Neural progenitor cell (in vitro differentiated cells): ENCODE results near the gene PAX6. TPM values are rescaled to one million over a fixed set of nuclear protein-coding genes. Genes with fewer than 3 reads are reported as not detected.

Source experiments
- DNase-seq: peaks from one replicate; pipeline ENCODE4 v3.0.0-alpha.2; 2016; ENCODE audit warnings: low spot score
- H2AFZ ChIP-seq: fragments of 200-600 bp; sonication (generic); replicated peaks from 2 replicates; pipeline ENCODE4 v1.6.1; 2016; ENCODE audit warnings: antibody characterized with exemption
- H3F3A ChIP-seq: fragments of 200-600 bp; sonication (generic); 2 replicates; pipeline ENCODE4 v1.6.1; 2016; ENCODE audit warnings: antibody characterized with exemption, low read depth
- H3K27ac ChIP-seq: fragments of 200-600 bp; sonication (generic); 2 replicates; pipeline ENCODE4 v1.5.1; 2016; ENCODE audit warnings: mild to moderate bottlenecking
- H3K27me3 ChIP-seq: fragments of 200-600 bp; sonication (generic); 2 replicates; pipeline ENCODE4 v1.6.1; 2016; ENCODE audit warnings: mild to moderate bottlenecking, moderate library complexity
- H3K36me3 ChIP-seq: fragments of 200-600 bp; sonication (generic); 2 replicates; pipeline ENCODE4 v1.5.1; 2016
- H3K4me1 ChIP-seq: fragments of 200-600 bp; sonication (generic); 2 replicates; pipeline ENCODE4 v1.6.1; 2016; ENCODE audit warnings: mixed run types
- H3K4me2 ChIP-seq: fragments of 200-600 bp; sonication (generic); 2 replicates; pipeline ENCODE4 v1.6.1; 2016
- H3K4me3 ChIP-seq: fragments of 200-600 bp; sonication (generic); 2 replicates; pipeline ENCODE4 v1.5.1; 2016
- H3K79me2 ChIP-seq: fragments of 200-600 bp; sonication (generic); 2 replicates; pipeline ENCODE4 v1.6.1; 2016; ENCODE audit warnings: low read depth
- H3K9ac ChIP-seq: fragments of 200-600 bp; sonication (generic); 2 replicates; pipeline ENCODE4 v1.6.1; 2016
- H3K9me3 ChIP-seq: fragments of 200-600 bp; sonication (generic); 2 replicates; pipeline ENCODE4 v1.5.1; 2016; ENCODE audit warnings: low read depth
- H4K20me1 ChIP-seq: fragments of 200-600 bp; sonication (generic); 2 replicates; pipeline ENCODE4 v1.6.1; 2016; ENCODE audit warnings: low read depth
- H3K27ac Mint-ChIP-seq: 3 replicates; pipeline ENCODE4 v1.8.0; 2021; ENCODE audit warnings: mixed read lengths
- H3K27me3 Mint-ChIP-seq: 2 replicates; pipeline ENCODE4 v1.8.0; 2022; ENCODE audit warnings: low read depth, mild to moderate bottlenecking, inconsistent platforms, moderate library complexity, mixed read lengths; ENCODE audit not compliant: insufficient read depth
- H3K36me3 Mint-ChIP-seq: 3 replicates; pipeline ENCODE4 v1.8.0; 2021; ENCODE audit warnings: mixed read lengths
- H3K4me1 Mint-ChIP-seq: 3 replicates; pipeline ENCODE4 v1.8.0; 2021; ENCODE audit warnings: mixed read lengths
- H3K4me3 Mint-ChIP-seq: 3 replicates; pipeline ENCODE4 v1.8.0; 2021; ENCODE audit warnings: mild to moderate bottlenecking, moderate library complexity, mixed read lengths
- H3K9me3 Mint-ChIP-seq: 3 replicates; pipeline ENCODE4 v1.8.0; 2020; ENCODE audit warnings: mixed read lengths
- EZH2 ChIP-seq: fragments of 200-600 bp; sonication (generic); IDR thresholded peaks from 2 replicates; pipeline ENCODE4 v1.6.1; 2017; ENCODE audit warnings: antibody characterized with exemption, mild to moderate bottlenecking, moderate library complexity
- EZH2phosphoT487 ChIP-seq: fragments of 200-600 bp; sonication (generic); IDR thresholded peaks from 2 replicates; pipeline ENCODE4 v1.6.1; 2017; ENCODE audit warnings: antibody characterized with exemption
- total RNA-seq: library from RNA; depleted of rRNA; stranded (reverse); fragments of >200 nt; gene quantifications from 2 replicates; pipeline ENCODE4 v1.2.3, GENCODE V29; 2015; ENCODE audit warnings: low replicate concordance
- TF ChIP-seq, protein P1 (sequence below): fragments of 200-600 bp; sonication (generic); IDR thresholded peaks from 2 replicates; pipeline ENCODE4 v1.5.1; 2017; ENCODE audit warnings: antibody characterized with exemption, mild to moderate bottlenecking

PAX6 gene
- total RNA-seq, 1 donor from 2014 or later, result 215 TPM

DNA sequence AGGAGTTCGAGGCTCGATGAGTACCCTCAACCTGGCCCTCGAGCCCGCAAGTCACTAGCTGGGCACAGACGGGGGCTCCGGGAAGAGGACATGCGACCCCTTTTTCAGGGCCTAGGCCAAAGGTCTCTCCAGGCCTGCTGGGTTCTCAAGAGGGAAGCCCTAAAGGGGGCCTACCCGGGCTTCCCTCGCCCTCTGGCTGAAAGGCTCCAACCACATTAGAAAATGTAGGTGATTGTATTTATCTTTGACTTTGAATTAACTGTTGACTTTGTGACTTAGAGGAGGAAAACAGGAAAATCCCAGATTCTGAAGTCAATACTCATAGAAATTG is 7.3 kb upstream of the PAX6 start:
- Histone ChIP-seq H3K27me3 (peaks cover 100% of the 10 kb centered on the region), H3K79me2 (no peaks in the 10 kb centered on the region), H3F3A (peaks cover 92% of the 10 kb centered on the region), H3K36me3 (no peaks in the 10 kb centered on the region), H3K9me3 (no peaks in the 10 kb centered on the region), H3K4me1 (peaks cover 83% of the 10 kb centered on the region), H3K4me2 (peak overlapping the region; percentile 98), H3K27ac (no peak overlapping the region), H3K9ac (no peak overlapping the region), H4K20me1 (peaks cover 42% of the 10 kb centered on the region), H2AFZ (peak overlapping the region; percentile 80), H3K4me3 (peak overlapping the region; percentile 91)
- Mint-ChIP-seq H3K4me3 (peak overlapping the region; percentile 91), H3K36me3 (peaks cover 2% of the 10 kb centered on the region), H3K27me3 (peaks cover 80% of the 10 kb centered on the region), H3K4me1 (peaks cover 42% of the 10 kb centered on the region), H3K27ac (no peak overlapping the region), H3K9me3 (no peaks in the 10 kb centered on the region)
- no peak for DNase-seq
- TF ChIP-seq EZH2, result peak; percentile 58
- TF ChIP-seq, protein P1, sequence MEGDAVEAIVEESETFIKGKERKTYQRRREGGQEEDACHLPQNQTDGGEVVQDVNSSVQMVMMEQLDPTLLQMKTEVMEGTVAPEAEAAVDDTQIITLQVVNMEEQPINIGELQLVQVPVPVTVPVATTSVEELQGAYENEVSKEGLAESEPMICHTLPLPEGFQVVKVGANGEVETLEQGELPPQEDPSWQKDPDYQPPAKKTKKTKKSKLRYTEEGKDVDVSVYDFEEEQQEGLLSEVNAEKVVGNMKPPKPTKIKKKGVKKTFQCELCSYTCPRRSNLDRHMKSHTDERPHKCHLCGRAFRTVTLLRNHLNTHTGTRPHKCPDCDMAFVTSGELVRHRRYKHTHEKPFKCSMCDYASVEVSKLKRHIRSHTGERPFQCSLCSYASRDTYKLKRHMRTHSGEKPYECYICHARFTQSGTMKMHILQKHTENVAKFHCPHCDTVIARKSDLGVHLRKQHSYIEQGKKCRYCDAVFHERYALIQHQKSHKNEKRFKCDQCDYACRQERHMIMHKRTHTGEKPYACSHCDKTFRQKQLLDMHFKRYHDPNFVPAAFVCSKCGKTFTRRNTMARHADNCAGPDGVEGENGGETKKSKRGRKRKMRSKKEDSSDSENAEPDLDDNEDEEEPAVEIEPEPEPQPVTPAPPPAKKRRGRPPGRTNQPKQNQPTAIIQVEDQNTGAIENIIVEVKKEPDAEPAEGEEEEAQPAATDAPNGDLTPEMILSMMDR, result no peak
- TF ChIP-seq EZH2phosphoT487, result peak; percentile 18

DNA sequence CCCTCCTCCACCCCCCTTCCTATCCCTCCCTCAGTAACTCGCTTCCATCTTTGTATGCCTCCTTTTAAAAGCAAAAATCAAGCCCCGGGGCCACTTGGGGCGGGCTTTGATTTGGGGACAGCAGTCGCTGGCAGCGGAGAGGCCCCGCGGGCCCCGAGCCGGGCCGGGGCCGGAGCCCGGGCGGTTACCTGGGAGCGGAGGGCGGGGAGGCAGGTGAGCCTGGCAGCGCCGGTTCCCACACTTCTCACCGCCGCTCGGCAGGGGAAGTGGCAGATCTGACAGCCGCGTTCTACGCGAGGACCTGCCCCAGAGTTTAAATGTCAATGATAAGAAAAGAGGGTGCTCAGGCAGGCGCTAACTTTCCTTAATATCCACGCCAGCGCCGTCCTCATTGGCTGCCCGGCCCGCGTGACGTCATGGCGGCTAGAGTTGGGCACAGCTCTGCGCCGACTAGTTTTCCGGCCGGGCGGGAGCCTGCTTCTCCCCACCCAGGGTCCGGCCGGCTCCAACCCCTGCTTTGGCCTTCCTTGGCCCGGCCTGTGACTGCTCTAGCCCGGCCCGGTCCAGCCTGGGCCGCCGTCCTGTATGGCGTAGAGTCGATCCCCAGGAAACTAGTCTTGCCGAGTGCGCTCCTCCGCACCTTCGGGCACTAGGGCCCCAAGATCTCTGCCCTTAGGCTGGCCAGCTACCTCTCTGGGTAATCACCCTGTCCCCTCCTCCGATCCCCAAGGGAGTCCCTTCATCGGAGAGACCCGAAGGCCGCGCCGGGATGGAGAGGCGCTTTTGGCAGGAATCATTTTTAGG is 6.7 kb upstream of the PAX6 start:
- H3K4me1 Mint-ChIP-seq, result peaks cover 43% of the 10 kb centered on the region
- H3K4me3 Mint-ChIP-seq, result peak overlapping the region; percentile 91
- Histone ChIP-seq H3K4me3 (peak overlapping the region; percentile 91), H2AFZ (peak overlapping the region; percentile 80), H3K9me3 (no peaks in the 10 kb centered on the region), H3K27ac (no peak overlapping the region), H3F3A (peaks cover 92% of the 10 kb centered on the region), H3K79me2 (no peaks in the 10 kb centered on the region), H3K9ac (no peak overlapping the region), H3K27me3 (peaks cover 100% of the 10 kb centered on the region), H3K4me1 (peaks cover 83% of the 10 kb centered on the region), H4K20me1 (peaks cover 42% of the 10 kb centered on the region), H3K4me2 (peak overlapping the region; percentile 98), H3K36me3 (no peaks in the 10 kb centered on the region)
- peaks cover 2% of the 10 kb centered on the region for H3K36me3 Mint-ChIP-seq
- peaks cover 75% of the 10 kb centered on the region for H3K27me3 Mint-ChIP-seq
- no peak overlapping the region for H3K27ac Mint-ChIP-seq
- no peaks in the 10 kb centered on the region for H3K9me3 Mint-ChIP-seq
- peak; percentile 79 for DNase-seq
- TF ChIP-seq EZH2 (no peak), EZH2phosphoT487 (no peak)
- TF ChIP-seq, protein P1, result no peak

DNA sequence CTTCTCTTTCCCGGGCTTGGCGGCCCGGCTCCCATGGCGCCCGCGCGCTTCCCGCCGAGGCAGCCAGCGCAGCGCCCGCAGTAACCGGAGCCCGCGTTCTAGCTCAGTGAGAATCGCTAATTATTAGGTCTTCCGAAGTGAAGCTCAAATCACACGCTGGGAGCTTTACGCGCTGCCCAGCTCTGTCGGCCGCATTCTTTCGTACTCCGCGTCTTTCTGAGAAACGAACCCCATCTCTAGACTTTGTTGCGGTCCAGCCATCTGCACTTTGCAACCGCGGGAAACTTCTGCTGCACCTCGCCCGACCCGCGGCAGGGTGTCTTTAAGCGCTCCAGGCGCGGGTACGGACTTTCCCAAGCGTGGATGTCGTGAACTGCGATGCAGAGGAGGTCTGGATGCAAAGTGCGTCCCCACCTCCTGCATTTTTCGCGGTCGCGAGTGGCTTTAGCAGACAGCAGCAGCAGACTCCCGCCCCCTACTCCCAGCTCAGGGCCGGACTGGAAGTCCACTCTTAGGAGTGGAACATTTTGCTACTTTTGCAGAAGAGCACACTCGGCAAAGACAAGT is 6.0 kb upstream of the PAX6 start:
- Mint-ChIP-seq H3K27ac (no peak overlapping the region), H3K4me3 (peak overlapping the region; percentile 91), H3K9me3 (no peaks in the 10 kb centered on the region), H3K27me3 (peaks cover 73% of the 10 kb centered on the region), H3K4me1 (peaks cover 45% of the 10 kb centered on the region), H3K36me3 (peaks cover 2% of the 10 kb centered on the region)
- peak overlapping the region; percentile 98 for H3K4me2 ChIP-seq
- peak; percentile 73 for TF ChIP-seq EZH2phosphoT487
- peak; percentile 89 for TF ChIP-seq EZH2
- TF ChIP-seq, protein P1, result no peak
- peak overlapping the region; percentile 91 for H3K4me3 ChIP-seq
- peak; percentile 86 for DNase-seq
- peaks cover 81% of the 10 kb centered on the region for H3K4me1 ChIP-seq
- H3K27me3 ChIP-seq, result peaks cover 97% of the 10 kb centered on the region
- peaks cover 92% of the 10 kb centered on the region for H3F3A ChIP-seq
- no peak overlapping the region for H3K27ac ChIP-seq
- no peaks in the 10 kb centered on the region for H3K9me3 ChIP-seq
- H3K9ac ChIP-seq, result no peak overlapping the region
- H4K20me1 ChIP-seq, result peaks cover 38% of the 10 kb centered on the region
- peak overlapping the region; percentile 27 for H2AFZ ChIP-seq
- H3K79me2 ChIP-seq, result no peaks in the 10 kb centered on the region
- H3K36me3 ChIP-seq, result no peaks in the 10 kb centered on the region
